ENCODE measurements around the gene N4BP2L1. TPM values are rescaled to one million over a fixed set of nuclear protein-coding genes. Genes with fewer than 3 reads are reported as not detected.

The N4BP2L1 gene
- total RNA-seq, 1 donor from 2014 or later: 7.3 TPM

- Histone ChIP-seq H3K9me3 (ENCODE audit: control insufficient read depth in 3 of 3, low read length in 3 of 3) (no peaks in the 10 kb centered on the region), H3K36me3 (ENCODE audit: control insufficient read depth in 3 of 3, insufficient read depth in 3 of 3, low read length in 3 of 3) (peaks cover 0 to 16% (median 6%) of the 10 kb centered on the region in 3 donors), H3K9ac (ENCODE audit: low read depth in 1 of 3, low read length in 3 of 3) (no peak overlapping the region), H3K27ac (ENCODE audit: low read depth, low read length) (no peak overlapping the region), H3K27me3 (ENCODE audit: control insufficient read depth in 3 of 3, insufficient read depth in 3 of 3, low read length in 3 of 3) (no peaks in the 10 kb centered on the region), H3K4me1 (ENCODE audit: control insufficient read depth in 3 of 3, insufficient read depth in 3 of 3, low read length in 3 of 3) (peaks cover 0 to 3% (median 0%) of the 10 kb centered on the region in 3 donors), H3K4me3 (ENCODE audit: low read length in 3 of 3) (no peak overlapping the region)
These were observed 20.1 kb downstream of the N4BP2L1 start for GRCh38 chr13:32407854-32408253.

- no peaks in the 10 kb centered on the region for H3K27me3 ChIP-seq (ENCODE audit: control insufficient read depth in 3 of 3, insufficient read depth in 3 of 3, low read length in 3 of 3)
- peaks cover 0 to 23% (median 9%) of the 10 kb centered on the region in 3 donors for H3K36me3 ChIP-seq (ENCODE audit: control insufficient read depth in 3 of 3, insufficient read depth in 3 of 3, low read length in 3 of 3)
- no peak overlapping the region for H3K27ac ChIP-seq (ENCODE audit: low read depth, low read length)
- H3K4me1 ChIP-seq (ENCODE audit: control insufficient read depth in 3 of 3, insufficient read depth in 3 of 3, low read length in 3 of 3): no peaks in the 10 kb centered on the region
- no peaks in the 10 kb centered on the region for H3K9me3 ChIP-seq (ENCODE audit: control insufficient read depth in 3 of 3, low read length in 3 of 3)
- H3K9ac ChIP-seq (ENCODE audit: low read depth in 1 of 3, low read length in 3 of 3): no peak overlapping the region
- H3K4me3 ChIP-seq (ENCODE audit: low read length in 3 of 3): no peak overlapping the region
These were observed 24.8 kb downstream of the N4BP2L1 start for GRCh38 chr13:32403108-32403507.

GRCh38 chr13:32391101-32391619 is 36.8 kb downstream of the N4BP2L1 start:
- no peak overlapping the region for H3K4me3 ChIP-seq (ENCODE audit: low read length in 3 of 3)
- H3K9me3 ChIP-seq (ENCODE audit: control insufficient read depth in 3 of 3, low read length in 3 of 3): no peaks in the 10 kb centered on the region
- no peaks in the 10 kb centered on the region for H3K4me1 ChIP-seq (ENCODE audit: control insufficient read depth in 3 of 3, insufficient read depth in 3 of 3, low read length in 3 of 3)
- H3K9ac ChIP-seq (ENCODE audit: low read depth in 1 of 3, low read length in 3 of 3): no peak overlapping the region
- no peaks in the 10 kb centered on the region for H3K27me3 ChIP-seq (ENCODE audit: control insufficient read depth in 3 of 3, insufficient read depth in 3 of 3, low read length in 3 of 3)
- H3K27ac ChIP-seq (ENCODE audit: low read depth, low read length): no peak overlapping the region
- no peaks in the 10 kb centered on the region for H3K36me3 ChIP-seq (ENCODE audit: control insufficient read depth in 3 of 3, insufficient read depth in 3 of 3, low read length in 3 of 3)

GRCh38 chr13:32390484-32390883 is 37.4 kb downstream of the N4BP2L1 start:
- no peak overlapping the region for H3K27ac ChIP-seq (ENCODE audit: low read depth, low read length)
- no peaks in the 10 kb centered on the region for H3K36me3 ChIP-seq (ENCODE audit: control insufficient read depth in 3 of 3, insufficient read depth in 3 of 3, low read length in 3 of 3)
- H3K27me3 ChIP-seq (ENCODE audit: control insufficient read depth in 3 of 3, insufficient read depth in 3 of 3, low read length in 3 of 3): no peaks in the 10 kb centered on the region
- no peaks in the 10 kb centered on the region for H3K9me3 ChIP-seq (ENCODE audit: control insufficient read depth in 3 of 3, low read length in 3 of 3)
- no peak overlapping the region for H3K9ac ChIP-seq (ENCODE audit: low read depth in 1 of 3, low read length in 3 of 3)
- H3K4me3 ChIP-seq (ENCODE audit: low read length in 3 of 3): no peak overlapping the region
- no peaks in the 10 kb centered on the region for H3K4me1 ChIP-seq (ENCODE audit: control insufficient read depth in 3 of 3, insufficient read depth in 3 of 3, low read length in 3 of 3)

GRCh38 chr13:32390048-32390447 is 37.9 kb downstream of the N4BP2L1 start:
- H3K4me3 ChIP-seq (ENCODE audit: low read length in 3 of 3): no peak overlapping the region
- no peak overlapping the region for H3K27ac ChIP-seq (ENCODE audit: low read depth, low read length)
- H3K9me3 ChIP-seq (ENCODE audit: control insufficient read depth in 3 of 3, low read length in 3 of 3): no peaks in the 10 kb centered on the region
- no peak overlapping the region for H3K9ac ChIP-seq (ENCODE audit: low read depth in 1 of 3, low read length in 3 of 3)
- H3K36me3 ChIP-seq (ENCODE audit: control insufficient read depth in 3 of 3, insufficient read depth in 3 of 3, low read length in 3 of 3): no peaks in the 10 kb centered on the region
- no peaks in the 10 kb centered on the region for H3K27me3 ChIP-seq (ENCODE audit: control insufficient read depth in 3 of 3, insufficient read depth in 3 of 3, low read length in 3 of 3)
- no peaks in the 10 kb centered on the region for H3K4me1 ChIP-seq (ENCODE audit: control insufficient read depth in 3 of 3, insufficient read depth in 3 of 3, low read length in 3 of 3)

- no peaks in the 10 kb centered on the region for H3K4me1 ChIP-seq (ENCODE audit: control insufficient read depth in 3 of 3, insufficient read depth in 3 of 3, low read length in 3 of 3)
- no peak overlapping the region for H3K27ac ChIP-seq (ENCODE audit: low read depth, low read length)
- H3K9me3 ChIP-seq (ENCODE audit: control insufficient read depth in 3 of 3, low read length in 3 of 3): no peaks in the 10 kb centered on the region
- H3K9ac ChIP-seq (ENCODE audit: low read depth in 1 of 3, low read length in 3 of 3): no peak overlapping the region
- no peaks in the 10 kb centered on the region for H3K27me3 ChIP-seq (ENCODE audit: control insufficient read depth in 3 of 3, insufficient read depth in 3 of 3, low read length in 3 of 3)
- H3K36me3 ChIP-seq (ENCODE audit: control insufficient read depth in 3 of 3, insufficient read depth in 3 of 3, low read length in 3 of 3): no peaks in the 10 kb centered on the region
- H3K4me3 ChIP-seq (ENCODE audit: low read length in 3 of 3): no peak overlapping the region
These were observed 42.5 kb downstream of the N4BP2L1 start for GRCh38 chr13:32385410-32385809.

GRCh38 chr13:32384702-32385101 is 43.2 kb downstream of the N4BP2L1 start:
- H3K36me3 ChIP-seq (ENCODE audit: control insufficient read depth in 3 of 3, insufficient read depth in 3 of 3, low read length in 3 of 3): no peaks in the 10 kb centered on the region
- no peak overlapping the region for H3K27ac ChIP-seq (ENCODE audit: low read depth, low read length)
- no peaks in the 10 kb centered on the region for H3K27me3 ChIP-seq (ENCODE audit: control insufficient read depth in 3 of 3, insufficient read depth in 3 of 3, low read length in 3 of 3)
- H3K4me1 ChIP-seq (ENCODE audit: control insufficient read depth in 3 of 3, insufficient read depth in 3 of 3, low read length in 3 of 3): no peaks in the 10 kb centered on the region
- H3K9me3 ChIP-seq (ENCODE audit: control insufficient read depth in 3 of 3, low read length in 3 of 3): no peaks in the 10 kb centered on the region
- H3K9ac ChIP-seq (ENCODE audit: low read depth in 1 of 3, low read length in 3 of 3): no peak overlapping the region
- H3K4me3 ChIP-seq (ENCODE audit: low read length in 3 of 3): no peak overlapping the region

GRCh38 chr13:32383836-32384618 is 43.9 kb downstream of the N4BP2L1 start:
- no peak overlapping the region for H3K4me3 ChIP-seq (ENCODE audit: low read length in 3 of 3)
- H3K4me1 ChIP-seq (ENCODE audit: control insufficient read depth in 3 of 3, insufficient read depth in 3 of 3, low read length in 3 of 3): no peaks in the 10 kb centered on the region
- no peak overlapping the region for H3K9ac ChIP-seq (ENCODE audit: low read depth in 1 of 3, low read length in 3 of 3)
- H3K9me3 ChIP-seq (ENCODE audit: control insufficient read depth in 3 of 3, low read length in 3 of 3): no peaks in the 10 kb centered on the region
- H3K36me3 ChIP-seq (ENCODE audit: control insufficient read depth in 3 of 3, insufficient read depth in 3 of 3, low read length in 3 of 3): no peaks in the 10 kb centered on the region
- H3K27me3 ChIP-seq (ENCODE audit: control insufficient read depth in 3 of 3, insufficient read depth in 3 of 3, low read length in 3 of 3): no peaks in the 10 kb centered on the region
- no peak overlapping the region for H3K27ac ChIP-seq (ENCODE audit: low read depth, low read length)

GRCh38 chr13:32381539-32381938 is 46.4 kb downstream of the N4BP2L1 start:
- Histone ChIP-seq H3K9me3 (ENCODE audit: control insufficient read depth in 3 of 3, low read length in 3 of 3) (no peaks in the 10 kb centered on the region), H3K27ac (ENCODE audit: low read depth, low read length) (no peak overlapping the region), H3K4me3 (ENCODE audit: low read length in 3 of 3) (no peak overlapping the region), H3K27me3 (ENCODE audit: control insufficient read depth in 3 of 3, insufficient read depth in 3 of 3, low read length in 3 of 3) (no peaks in the 10 kb centered on the region), H3K36me3 (ENCODE audit: control insufficient read depth in 3 of 3, insufficient read depth in 3 of 3, low read length in 3 of 3) (no peaks in the 10 kb centered on the region), H3K9ac (ENCODE audit: low read depth in 1 of 3, low read length in 3 of 3) (no peak overlapping the region), H3K4me1 (ENCODE audit: control insufficient read depth in 3 of 3, insufficient read depth in 3 of 3, low read length in 3 of 3) (no peaks in the 10 kb centered on the region)

- no peaks in the 10 kb centered on the region for H3K9me3 ChIP-seq (ENCODE audit: control insufficient read depth in 3 of 3, low read length in 3 of 3)
- H3K4me3 ChIP-seq (ENCODE audit: low read length in 3 of 3): no peak overlapping the region
- no peaks in the 10 kb centered on the region for H3K4me1 ChIP-seq (ENCODE audit: control insufficient read depth in 3 of 3, insufficient read depth in 3 of 3, low read length in 3 of 3)
- H3K27ac ChIP-seq (ENCODE audit: low read depth, low read length): no peak overlapping the region
- H3K9ac ChIP-seq (ENCODE audit: low read depth in 1 of 3, low read length in 3 of 3): no peak overlapping the region
- no peaks in the 10 kb centered on the region for H3K27me3 ChIP-seq (ENCODE audit: control insufficient read depth in 3 of 3, insufficient read depth in 3 of 3, low read length in 3 of 3)
- H3K36me3 ChIP-seq (ENCODE audit: control insufficient read depth in 3 of 3, insufficient read depth in 3 of 3, low read length in 3 of 3): no peaks in the 10 kb centered on the region
These were observed 49.9 kb downstream of the N4BP2L1 start for GRCh38 chr13:32378012-32378411.

Data from skeletal muscle tissue (tissue), 4 donors.